ENCODE measurements around the gene HOXA1.

DNA sequence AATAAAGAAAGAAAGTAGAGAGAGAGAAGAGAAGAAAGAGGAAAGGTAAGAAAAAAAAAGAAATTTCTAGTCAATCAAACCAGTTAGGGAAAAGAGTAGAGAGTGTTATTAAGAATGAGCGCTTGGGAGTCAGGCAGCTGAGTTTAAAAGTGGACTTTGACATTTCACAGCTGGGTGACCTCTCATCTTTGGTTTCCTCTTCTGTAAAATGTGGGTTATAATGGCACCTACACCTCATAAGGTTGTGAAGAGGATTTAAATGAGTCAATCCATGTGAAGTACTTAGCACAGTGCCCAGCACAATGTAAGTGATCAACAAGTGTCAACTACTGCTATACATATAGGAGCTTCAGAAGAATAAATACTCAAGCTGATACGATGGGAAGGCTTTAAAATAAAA is 12.2 kb downstream of the HOXA1 start:
- TF ChIP-seq, protein P1, sequence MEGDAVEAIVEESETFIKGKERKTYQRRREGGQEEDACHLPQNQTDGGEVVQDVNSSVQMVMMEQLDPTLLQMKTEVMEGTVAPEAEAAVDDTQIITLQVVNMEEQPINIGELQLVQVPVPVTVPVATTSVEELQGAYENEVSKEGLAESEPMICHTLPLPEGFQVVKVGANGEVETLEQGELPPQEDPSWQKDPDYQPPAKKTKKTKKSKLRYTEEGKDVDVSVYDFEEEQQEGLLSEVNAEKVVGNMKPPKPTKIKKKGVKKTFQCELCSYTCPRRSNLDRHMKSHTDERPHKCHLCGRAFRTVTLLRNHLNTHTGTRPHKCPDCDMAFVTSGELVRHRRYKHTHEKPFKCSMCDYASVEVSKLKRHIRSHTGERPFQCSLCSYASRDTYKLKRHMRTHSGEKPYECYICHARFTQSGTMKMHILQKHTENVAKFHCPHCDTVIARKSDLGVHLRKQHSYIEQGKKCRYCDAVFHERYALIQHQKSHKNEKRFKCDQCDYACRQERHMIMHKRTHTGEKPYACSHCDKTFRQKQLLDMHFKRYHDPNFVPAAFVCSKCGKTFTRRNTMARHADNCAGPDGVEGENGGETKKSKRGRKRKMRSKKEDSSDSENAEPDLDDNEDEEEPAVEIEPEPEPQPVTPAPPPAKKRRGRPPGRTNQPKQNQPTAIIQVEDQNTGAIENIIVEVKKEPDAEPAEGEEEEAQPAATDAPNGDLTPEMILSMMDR (IDR thresholded peaks at IDR 0.05 in 4 of 5, conservative IDR thresholded peaks at IDR 0.05 in 1 of 5) = no peak
- no peak for TF ChIP-seq POLR2A (IDR thresholded peaks at IDR 0.05)

Data from gastrocnemius medialis (tissue), 4 donors.